CD1c-positive myeloid dendritic cell (primary cell): ENCODE measurements around the gene DLD.
"Not testable (repeated sequence)": the region's sequence is repeated elsewhere in the genome, so short reads cannot be mapped to it uniquely, and the experiment has no call there.

Experiments used
- DNase-seq: peaks from one replicate; pipeline ENCODE4 v3.0.0-alpha.2; 2016; ENCODE audit errors: extremely low spot score

Gene DLD

DNA sequence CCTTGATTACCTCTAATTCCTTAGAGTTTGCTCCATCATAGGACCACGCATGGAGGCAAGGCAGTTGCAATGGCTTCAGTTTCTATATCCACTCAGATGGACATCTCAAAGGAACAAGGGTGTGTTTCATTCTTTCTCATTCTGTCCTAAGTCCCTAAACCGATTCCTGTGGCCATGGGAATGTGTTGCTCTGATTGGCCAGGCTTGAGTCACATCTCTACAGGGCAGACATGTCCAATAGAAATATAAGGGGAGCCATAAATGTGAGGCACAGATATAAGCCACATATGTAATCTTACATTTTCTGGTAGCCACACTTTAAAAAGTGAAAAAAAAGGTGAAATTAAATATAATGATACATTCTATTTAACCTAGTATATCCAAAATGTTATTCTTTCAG, 16.9 kb upstream of the DLD start:
- no peak for DNase-seq

- DNase-seq, result peak; percentile 68
Observed at GRCh38 chr7:107874605-107875446, 16.2 kb upstream of the DLD start.

DNA sequence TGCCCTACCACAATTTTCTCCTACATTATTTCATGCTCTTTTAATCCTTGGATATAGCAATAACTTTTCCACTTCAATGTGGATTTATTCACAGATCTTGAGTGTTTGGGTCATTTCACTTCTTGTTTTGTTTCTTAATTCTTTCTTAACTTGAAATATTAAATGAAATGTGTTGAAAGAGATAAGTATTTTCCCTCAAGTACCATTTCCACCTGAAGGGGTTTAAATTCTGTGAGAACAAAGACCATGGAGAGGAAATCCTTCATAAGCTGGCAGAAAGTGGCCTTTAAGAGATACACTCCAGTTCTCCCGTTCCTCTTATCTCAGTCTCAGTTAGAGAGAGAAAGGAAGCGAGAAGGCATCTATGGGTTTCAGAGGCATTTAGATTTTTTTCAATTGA, 14.1 kb upstream of the DLD start:
- no peak for DNase-seq

GRCh38 chr7:107877731-107878382, 13.1 kb upstream of the DLD start:
- no peak for DNase-seq

DNA sequence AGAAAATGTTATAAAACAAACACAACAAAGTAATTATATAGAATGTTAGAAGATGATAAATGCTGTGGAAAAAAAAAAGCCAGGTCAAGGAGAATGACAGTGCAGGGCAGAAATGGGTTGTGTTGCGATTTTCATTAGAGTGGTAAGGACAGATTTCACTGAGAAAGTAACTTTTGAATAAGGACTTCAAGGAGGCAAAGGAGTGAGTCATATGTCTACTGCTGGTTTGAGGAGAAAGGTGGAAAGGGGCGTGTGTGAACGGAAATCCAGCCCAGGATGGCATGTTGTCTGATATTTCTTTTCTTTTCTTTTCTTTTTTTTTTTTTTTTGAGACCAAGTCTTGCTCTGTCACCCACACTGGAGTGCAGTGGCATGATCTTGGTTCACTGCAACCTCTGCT, 12.3 kb upstream of the DLD start:
- DNase-seq, result no peak

GRCh38 chr7:107879400-107880035, 11.5 kb upstream of the DLD start:
- DNase-seq, result peak; percentile 65

- no peak for DNase-seq
Observed at GRCh38 chr7:107882766-107883165, 8.2 kb upstream of the DLD start.

DNA sequence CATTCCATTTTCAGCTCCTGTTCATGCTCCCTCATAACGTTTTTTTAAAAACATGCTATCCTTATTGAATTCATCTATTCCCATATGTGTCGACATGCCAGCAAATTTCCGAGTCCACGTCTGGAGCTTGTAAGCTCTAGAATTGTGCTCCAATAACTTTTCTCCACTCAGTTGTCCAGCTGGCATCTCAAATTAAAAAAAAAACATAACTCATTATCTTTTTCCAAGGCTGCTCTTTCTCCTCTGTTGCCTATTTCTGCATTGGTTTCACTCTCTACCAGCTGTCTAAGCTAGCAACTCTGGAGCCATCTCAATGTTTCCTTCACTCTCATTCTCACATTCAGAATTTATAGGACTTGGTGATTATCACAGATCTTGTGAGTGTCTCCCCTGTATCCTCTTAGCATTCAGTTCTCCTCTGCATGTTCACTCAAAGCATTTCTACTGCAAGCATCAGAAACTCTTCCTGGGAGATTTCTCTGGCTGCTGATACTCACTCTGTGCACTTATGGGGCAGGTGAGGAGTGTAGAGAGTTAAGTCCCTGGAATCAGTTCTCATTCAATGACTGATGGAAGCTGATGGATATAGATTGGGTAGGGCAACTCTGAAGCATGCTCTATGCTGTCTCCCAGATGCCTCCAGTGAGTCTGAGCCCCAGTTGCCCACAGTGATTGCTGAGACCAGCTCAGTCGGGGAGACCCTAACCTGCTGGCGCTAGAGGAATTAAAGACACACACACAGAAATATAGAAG, 6.7 kb upstream of the DLD start:
- DNase-seq, result no peak

DNA sequence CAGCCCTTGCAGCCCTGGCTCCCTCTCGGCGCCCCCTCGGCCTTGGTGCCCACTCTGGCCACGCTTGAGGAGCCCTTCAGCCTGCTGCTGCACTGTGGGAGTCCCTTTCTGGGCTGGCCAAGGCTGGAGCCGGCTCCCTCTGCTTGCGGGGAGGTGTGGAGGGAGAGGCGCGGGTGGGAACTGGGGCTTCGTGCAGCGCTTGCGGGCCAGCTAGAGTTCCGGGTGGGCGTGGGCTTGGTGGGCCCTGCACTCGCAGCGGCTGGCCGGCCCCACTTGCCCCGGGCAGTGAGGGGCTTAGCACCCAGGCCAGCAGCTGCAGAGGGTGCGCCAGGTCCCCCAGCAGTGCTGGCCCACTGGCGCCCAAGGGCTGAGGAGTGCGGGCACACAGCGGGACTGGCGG, 3.2 kb upstream of the DLD start:
- DNase-seq, result not testable (repeated sequence)

GRCh38 chr7:107889992-107890391, 991 bp upstream of the DLD start:
- no peak for DNase-seq

GRCh38 chr7:107890493-107890961, 456 bp upstream of the DLD start:
- DNase-seq, result no peak

DNA sequence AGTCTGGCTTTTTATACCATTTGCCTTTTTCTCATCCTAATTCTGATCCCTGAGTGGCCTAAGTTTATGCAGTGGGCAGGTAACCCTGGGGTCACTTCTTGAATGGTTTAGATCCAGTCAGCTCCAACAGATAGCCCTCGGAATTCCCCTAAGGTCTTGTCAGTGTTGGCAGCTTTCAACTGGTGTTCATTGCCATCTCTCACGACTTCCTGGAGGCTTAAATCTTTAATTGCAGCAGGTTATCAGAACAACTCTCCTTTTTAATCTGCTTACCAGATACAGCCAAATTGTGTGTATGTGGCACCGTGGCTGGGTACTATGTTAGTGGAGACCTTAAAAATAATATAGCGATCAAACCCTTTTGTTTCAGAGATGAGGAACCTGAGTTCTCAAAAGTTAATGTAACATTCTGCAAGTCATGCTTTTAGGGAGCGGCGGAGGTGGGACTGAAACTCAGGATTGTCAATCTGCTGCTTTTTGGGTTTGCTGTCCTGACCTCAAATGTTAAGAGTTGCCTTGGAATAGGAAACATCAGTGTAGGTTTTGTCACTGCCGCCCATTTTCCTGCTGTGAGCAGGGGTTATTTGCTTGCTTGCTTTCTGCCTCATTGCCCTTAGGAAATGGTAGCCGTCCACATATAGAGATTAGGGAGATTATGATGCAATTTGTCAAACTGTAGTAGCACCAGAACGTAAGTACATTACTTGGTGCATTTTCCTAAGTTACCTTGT, 818 bp downstream of the DLD start:
- peak; percentile 54 for DNase-seq

GRCh38 chr7:107892367-107892741, 1.4 kb downstream of the DLD start:
- not testable (repeated sequence) for DNase-seq

DNA sequence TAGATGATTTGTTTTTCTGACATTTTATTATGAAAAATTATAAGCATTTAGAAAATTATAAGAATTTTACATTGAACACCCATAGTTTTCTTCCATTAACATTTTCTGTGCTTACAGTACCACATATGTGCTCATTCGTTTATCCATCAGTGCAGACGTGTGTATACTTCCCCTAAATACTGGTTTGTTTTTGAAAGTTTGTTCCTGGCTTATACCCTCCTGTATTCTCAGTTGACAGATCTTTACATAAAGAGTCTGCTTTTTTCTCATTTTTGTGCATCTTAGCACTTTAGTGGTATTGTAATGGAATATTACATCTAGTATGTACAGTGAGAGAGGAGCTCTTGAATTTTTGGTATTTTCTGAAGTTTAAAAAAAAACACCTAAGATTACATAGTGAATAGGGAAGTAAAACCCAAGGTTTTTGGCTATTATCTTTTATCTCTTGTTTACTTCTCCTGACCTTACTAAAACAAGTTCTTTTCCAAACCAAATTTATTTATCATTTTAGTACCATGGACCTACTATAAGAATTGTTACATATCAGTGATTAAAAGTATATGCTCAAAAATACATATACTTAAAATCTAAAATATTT, 8.1 kb downstream of the DLD start:
- DNase-seq, result no peak

DNA sequence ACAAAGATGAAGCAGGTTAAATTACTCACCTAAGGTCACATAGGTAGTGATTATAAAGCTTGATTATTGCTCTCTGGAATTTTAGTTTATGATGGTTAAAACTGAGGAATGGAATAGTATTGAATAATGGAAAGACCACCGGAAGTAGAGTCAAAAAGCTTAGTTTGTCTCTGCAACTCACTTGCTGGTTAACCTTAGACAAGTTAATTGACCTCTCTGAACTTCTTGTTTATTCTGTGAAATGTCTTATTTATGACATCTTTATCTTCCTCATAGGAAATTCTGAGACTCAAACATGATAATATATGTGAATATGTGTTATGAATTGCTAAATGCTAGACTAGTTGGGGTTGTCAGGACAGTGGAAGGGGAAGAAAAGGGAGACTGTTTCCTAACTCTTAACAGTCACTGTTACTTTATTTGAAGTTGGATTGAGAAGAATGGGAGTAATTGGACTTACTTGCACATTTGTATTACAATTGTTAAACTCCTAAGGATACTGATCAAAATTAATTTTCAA, 9.6 kb downstream of the DLD start:
- DNase-seq, result no peak

DNA sequence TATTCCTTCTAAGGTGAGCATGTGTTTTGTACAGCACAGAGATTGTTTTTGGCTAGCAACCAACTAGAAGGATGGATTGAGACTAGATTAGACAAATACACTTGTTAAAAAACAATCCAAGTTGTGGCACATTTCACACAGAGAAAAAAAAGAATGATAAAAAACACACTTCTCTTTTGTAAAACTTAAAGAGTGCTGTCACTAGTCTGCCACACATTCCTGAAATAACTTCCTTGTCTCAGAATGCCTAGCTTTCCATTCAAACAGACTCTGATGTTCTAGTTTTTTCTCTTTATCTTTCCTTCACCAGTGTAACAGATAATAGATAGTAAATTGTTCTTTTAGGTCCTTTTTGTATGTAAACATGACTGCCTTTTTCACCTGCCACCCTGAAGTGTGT, 11.4 kb downstream of the DLD start:
- DNase-seq, result no peak

DNA sequence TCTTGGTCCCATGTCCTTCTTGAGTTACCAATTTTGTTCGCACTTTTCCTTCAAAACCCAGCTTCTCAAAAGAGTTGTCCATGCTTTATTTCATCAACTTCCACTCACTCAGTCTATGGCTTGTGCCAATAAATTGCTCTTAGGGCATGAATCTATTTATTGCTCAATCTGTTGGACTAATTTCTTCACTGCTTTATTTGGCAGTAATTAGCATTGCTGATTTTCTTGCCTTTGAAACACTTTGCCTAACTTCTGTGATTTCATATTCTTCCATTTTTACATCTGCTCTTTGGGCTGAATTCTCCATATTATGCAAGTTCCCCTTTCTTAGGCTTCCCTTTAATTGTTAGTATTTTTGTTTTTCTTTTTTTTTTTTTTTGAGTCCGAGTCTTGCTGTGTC, 16.8 kb downstream of the DLD start:
- peak; percentile 65 for DNase-seq

DNA sequence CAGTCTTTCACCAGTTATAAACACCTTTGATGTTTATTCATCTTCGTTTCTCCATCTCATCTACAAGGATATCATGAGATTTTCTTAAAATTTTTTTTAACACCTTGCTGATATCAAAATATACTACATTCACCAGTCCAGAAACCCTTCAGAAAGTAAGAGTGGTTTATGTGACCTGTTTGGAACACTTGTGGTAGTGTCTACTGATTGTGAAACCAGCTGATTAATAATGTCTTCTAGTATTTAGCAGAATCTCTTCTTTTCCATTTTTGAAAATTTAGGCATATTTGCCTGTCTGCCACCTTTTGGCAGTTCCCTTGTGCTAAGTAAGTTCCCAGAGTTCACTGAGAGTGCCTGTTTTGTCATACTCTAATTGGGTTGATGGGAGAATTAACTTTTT, 18.5 kb downstream of the DLD start:
- DNase-seq, result no peak

DNA sequence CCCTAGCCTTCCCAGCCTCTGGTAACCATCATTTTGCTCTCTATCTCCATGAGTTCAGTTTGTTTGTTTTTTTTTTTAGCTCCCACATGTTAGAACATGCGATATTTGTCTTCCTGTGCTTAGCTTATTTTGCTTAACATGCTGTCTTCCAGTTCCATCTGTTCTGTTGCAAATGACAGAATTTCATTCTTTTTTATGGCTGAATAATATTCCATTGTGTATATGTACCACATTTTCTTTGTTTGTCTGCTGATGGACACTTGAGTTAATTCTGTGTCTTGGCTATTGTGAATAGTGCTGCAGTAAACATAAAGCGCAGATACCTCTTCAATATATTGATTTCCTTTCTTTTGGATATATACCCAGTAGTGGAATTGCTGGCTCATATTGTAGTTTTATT, 21.0 kb downstream of the DLD start:
- no peak for DNase-seq

GRCh38 chr7:107913851-107914250, 22.9 kb downstream of the DLD start:
- DNase-seq, result no peak

- DNase-seq, result peak; percentile 20
Observed at GRCh38 chr7:107914831-107915230, 23.8 kb downstream of the DLD start.
